HG03558 (cell line): ENCODE data around the gene RFTN1.

Source experiments
- ATAC-seq: cut with Tn5 transposase; IDR thresholded peaks from one replicate; pipeline ENCODE4 v1.9.1; 2021; ENCODE audit warnings: moderate number of reproducible peaks; ENCODE audit not compliant: unreplicated experiment; ENCODE audit errors: extremely low read depth

The RFTN1 gene

DNA sequence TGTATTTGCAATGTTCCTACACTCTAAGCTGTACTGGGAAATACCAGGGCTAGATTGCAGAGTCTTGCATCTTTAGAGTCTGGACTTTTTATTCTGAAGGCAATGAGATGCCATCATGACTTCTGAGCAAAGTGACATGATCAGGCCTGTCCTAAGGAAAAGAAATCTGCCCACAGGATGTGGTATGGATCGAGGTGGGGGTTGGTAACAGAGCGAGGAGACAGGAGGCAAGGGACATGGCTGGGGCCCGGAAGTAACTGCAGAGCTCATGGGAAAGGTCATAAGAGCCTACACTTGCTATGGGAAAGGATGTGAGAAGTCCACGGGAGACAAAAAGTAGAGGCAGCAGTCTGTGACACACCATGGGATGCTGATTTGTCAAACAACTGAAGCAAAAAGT lies 126.9 kb downstream of the RFTN1 start:
- no peak for ATAC-seq

DNA sequence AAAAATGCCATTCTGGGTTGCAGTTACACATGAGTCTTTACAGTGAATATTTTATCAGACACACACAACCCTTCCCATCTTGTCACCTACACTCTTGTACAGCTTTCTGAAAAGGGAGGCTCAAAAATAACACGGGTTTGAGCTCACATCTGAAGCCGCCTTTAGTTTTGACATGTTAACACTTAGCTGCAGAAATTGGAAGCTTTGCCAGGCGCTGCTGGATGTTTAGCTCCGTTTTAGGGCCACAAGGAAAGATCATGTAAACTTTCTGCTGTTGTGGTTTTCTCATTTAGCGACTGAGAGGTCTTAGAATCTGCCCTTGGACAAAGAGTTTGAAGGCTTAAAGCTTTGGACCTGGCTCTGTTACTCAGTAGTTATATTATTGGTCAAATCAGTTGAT lies 128.3 kb downstream of the RFTN1 start:
- ATAC-seq: no peak

DNA sequence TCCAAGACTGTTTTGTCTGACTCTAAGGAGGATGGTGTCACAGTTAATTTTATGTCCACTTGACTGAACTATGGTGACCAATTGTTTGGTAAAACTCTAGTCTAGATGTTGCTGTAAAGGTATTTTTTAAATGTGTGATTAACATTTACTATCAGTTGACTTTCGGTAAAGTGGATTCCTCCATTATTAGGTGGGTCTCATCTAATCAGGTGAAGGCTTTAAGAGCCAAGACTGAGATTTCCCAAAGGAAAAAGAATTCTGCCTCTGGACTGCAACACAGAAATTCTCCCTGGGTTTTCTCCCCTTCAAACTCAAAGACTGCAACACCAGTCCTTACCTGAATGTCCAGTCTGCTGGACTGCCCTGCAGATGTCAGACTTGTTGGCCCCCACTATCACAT lies 129.6 kb downstream of the RFTN1 start:
- ATAC-seq: no peak

DNA sequence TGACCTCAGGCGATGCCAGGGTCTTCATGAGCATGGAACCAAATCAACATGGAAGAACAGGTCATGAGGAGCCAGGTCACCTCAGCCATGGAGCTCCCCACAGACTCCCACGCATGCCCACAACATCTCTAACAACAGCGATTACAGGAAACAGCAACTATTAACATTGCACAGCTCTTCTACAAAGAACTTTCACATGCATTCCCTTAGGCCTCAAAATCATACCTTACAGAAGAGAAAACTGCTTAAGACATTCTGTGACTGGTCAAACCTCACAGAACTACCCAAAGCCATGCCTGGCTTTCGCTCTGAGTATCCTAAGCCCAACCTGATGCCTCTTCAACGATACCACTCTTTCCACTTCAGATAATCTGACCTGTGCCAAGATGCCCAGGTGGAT lies 130.7 kb downstream of the RFTN1 start:
- ATAC-seq: peak; percentile 26

DNA sequence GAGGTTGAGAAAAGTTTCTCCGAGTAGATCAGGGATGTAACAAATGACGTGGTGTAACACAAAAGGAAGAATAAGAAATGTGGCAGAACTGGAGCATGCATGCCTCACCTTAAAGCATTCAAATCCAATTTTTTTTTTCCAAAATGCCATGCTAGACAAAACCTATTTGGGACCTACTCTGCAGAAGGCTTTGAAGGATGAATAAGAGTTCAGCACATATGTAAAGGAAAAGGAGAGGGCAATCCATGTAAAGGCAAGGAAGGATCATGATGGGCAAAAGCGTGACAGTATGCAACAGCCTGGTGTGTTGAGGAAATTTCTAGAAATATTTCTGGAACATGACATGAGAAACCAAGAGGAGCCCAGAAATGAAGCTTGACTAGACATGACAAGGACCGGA lies 132.1 kb downstream of the RFTN1 start:
- no peak for ATAC-seq

DNA sequence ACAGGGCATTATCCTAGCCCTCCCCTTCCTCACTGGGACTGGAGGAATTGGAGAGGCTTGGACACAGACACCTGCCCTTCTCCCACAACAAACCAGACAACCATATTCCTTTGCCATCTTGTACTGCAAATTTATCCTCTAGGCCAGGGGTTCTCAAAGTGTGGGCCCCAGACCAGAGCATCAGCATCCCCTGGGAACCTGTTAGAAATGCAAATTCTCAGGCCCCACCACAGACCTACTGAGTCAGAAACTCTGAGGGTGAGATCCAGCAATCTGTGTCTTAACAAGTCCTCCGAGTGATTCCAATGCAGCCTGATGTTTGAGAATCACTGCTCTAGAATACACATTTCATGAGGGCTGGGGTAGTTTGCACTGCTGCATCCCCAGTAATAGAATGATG lies 133.1 kb downstream of the RFTN1 start:
- no peak for ATAC-seq

DNA sequence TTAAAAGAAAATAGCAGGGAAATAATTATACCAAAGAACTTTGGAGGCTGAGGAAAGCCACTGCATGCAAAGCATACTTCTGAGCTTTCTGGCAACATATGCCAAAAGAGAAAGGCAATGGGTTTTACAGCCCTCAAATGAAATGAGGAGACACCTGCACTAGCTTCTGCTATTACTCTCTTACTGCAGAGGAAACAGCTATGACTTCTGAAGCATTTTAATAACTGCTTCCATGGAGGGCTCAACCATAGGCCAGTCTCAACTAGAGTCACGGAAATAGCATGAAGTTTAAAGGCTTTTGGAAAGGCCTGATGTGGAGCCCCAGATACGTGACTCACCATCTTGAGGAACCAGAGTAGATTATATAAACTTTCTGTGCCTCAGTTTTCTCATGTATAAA lies 133.7 kb downstream of the RFTN1 start:
- no peak for ATAC-seq

DNA sequence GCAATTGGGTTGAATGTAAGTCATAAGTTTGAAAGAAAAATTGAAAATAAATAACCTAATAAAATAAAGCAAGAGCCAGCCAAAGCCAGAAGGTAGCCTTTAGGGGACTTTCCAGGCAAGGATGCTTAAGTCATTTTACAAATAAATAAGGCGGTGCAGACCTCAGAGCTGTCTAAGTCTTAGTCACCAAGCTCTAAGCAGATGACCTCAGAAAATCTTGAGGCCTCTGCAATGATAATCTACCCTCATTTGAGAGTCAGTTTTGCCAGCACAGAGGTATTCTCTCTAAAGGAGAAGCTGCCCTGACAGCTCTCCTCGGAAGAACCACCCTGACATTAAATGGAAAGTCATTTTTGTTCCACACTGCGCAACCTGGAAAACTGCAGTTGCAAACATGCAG lies 134.6 kb downstream of the RFTN1 start:
- ATAC-seq: peak; percentile 48

DNA sequence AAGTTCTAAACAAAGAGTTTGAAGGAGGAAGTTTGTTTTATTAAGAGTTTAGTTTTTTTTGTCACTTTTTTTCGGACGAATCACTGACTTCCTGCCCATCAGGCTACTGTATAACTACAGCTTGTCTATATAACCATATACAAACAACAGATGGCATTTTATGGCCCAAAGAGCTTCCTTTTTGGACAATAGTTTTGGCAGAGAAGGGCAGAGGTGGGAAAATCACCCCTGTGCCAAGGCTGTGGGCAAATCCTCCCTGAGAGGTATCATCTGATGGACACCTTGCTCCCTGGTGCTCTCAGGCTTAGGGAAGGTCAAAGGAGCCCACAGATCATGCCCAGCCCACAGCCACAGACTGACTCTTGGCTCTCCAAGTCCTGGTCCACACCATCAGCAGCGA lies 135.1 kb downstream of the RFTN1 start:
- ATAC-seq: no peak

DNA sequence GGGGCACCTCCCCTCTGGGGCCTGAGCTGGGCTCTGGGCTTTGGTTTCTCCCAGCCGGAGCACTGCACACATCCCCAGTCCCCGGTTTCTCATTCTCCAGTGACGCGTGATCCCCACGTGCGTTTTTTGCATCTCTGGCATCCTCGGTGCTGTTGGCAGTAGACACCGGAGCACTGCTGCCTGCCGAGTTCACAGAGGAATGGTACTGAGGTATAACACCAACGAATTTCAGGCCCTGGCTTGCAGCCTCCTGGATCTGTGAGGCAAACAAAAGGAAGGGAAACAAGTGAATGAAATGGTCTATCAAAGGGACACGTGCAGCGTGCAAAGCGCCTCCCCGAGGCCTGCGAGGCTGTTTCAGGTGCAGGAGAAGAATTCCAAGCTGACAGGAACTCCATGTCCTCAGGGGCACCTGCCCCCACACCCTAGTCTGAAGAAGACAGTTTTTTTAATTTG lies 135.6 kb downstream of the RFTN1 start:
- no peak for ATAC-seq

DNA sequence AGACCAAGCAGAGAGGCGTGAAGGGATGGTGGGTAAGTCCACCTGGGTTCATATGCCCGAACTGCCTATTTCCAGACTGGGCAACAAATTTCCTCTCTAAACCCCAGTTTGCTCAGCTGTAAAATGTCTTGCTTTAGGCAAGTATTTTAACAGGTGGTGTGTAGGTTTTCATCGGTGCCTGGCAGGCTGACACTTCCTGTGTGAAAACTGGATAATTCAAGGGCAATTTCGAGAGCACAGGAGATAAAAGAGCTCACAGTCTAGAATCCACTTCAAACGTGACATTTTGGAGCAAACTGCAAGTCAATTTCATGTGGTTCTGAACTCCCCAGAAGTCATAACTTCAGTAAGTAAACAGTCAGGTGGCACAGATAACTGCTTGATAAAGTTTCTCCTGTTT lies 136.3 kb downstream of the RFTN1 start:
- ATAC-seq: no peak

DNA sequence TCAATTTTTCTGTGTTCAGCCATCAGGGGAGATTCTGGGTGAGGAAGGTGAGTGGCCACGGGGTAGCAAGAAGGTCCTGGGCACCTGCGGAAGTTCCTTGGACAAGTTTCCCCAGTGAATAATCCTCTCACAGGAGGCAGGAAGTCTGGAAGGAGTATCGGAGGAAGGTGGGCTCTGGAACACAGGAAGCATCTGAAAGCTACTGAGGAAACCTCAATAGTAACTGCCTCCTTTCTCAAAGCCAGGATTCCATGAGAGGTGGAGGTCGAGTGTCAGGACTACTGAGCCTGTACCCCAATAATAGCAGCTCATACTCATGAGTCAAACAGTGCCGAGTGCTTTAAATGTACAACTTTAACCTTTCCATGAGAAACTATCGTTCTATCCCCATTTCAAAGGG lies 137.6 kb downstream of the RFTN1 start:
- no peak for ATAC-seq

DNA sequence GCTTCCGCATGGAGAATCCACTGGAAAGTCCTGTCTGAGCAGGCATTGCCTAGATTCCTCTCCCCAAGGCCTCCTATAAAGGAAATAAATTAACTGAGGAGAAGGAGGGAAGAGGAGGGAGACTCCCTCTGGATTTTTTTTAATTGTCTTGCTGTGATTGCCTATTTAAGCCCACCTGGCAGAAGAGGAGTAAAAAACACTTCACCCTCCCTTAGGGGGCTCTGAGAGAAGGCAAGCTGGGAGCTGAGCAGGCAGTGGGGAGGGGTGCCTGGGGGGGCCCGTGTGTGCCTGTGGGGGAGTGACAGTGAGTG lies 138.6 kb downstream of the RFTN1 start:
- no peak for ATAC-seq

DNA sequence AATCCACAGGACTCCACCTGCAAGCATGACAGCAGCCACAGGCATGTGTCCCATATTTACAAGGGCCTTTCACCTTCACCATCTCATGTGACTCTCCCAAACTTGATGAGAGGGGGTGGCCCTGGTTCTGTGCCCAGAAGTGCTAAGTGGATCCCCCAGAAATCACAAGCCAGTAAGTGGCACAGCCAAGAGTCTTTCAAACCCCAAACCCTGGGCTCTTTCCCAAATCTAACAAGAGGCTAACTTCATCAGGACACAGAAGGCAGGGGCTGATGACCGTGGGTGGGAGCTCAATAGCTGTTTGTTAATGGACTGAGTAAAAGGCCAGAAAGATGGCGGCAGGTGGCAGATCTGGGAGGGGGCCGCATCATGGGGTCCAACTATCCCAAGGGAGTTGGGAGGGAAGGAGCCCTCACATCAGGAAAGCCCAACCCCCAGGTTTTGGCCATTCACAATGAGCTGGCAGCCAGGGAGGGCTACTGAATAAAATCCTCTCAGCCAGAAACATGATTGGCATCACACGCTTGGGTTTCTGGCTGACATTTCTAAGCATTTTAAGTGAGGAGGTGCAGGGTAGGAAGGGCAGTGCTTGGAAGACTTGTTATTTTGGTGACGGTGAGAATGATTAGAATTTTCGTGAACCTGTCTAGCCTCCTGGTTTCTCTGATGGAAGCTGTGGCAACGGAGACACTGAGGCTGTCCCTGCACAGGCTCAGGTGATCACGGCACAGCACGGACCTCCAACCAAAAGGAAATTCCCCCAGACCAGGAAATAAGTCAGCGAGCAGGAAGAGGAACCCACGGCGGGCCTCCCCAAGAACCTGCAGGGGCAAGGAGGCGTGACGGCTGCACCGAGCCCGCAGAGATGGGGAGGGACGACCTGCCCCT lies 139.2 kb downstream of the RFTN1 start:
- no peak for ATAC-seq

DNA sequence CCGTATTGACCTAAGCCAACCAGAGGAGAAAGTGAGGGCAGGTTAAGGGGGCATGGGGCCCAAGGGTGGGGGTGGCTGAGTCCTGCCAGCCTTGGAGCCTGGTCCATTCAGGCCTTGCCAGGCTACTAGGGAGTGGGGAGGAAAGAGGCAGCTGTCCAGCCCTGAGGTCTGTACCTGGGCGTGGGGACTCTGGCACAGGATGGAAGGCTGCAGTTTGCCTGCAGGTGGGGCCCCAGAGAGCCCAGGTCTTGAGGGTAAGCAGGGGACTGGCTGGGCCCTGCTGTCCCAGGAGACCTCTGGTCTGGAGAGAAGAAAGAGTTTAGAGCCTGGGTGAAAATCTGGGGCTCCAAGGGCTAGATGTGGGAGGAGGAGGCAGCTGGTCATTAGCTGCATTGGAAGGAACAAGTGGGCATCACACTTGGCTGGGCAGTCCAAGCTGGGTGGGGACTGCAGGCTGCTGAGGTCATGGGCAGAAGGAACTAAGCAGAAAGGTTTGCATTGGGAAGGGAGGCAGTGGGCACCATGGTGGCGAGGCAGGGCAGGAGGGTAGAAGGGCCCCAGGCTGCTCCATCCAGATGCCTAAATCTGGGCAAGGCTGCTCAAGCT lies 140.1 kb downstream of the RFTN1 start:
- ATAC-seq: no peak

DNA sequence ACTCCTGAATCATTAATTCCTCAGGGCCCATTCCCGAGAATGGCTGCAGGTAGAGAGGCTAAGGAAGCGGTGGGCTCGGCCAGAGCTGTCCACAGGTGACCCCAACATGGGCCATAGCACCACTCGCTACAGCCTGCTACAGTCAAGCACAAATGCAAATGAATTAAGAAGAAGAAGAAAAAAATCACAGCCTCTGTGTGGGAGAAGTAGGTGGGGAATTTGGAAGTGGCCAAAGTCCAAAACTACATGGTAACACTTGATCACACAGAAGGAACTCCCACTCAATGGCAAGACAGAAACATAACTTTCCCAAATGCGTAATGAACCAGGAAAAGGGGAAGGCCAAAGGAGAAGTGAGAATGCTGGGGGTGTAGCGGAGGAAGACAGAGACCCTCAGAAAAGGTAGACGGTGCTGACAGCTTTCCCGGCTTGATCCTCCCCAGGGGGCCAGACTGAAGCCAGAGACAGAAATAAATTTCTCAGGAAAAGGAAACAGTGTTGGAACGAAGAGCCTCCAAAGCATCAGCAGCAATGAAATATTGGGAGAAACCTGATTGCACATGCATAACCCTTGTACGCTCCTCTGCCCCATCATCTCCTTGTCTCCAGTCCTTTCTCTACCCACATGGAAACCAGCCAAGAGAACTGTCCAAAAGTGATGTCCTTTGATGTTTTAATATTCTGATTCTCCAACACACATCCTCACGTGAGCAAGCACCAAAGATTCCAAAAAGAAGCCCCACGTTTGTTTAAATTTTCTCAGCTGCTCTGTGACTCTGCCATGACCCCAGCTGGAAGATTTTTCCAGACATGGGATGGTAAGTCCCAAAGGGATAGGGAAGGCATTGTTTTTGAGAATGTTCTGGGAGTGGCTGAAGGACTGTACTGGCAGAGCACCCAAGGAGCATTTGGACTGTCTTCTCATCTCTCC lies 140.9 kb downstream of the RFTN1 start:
- no peak for ATAC-seq

DNA sequence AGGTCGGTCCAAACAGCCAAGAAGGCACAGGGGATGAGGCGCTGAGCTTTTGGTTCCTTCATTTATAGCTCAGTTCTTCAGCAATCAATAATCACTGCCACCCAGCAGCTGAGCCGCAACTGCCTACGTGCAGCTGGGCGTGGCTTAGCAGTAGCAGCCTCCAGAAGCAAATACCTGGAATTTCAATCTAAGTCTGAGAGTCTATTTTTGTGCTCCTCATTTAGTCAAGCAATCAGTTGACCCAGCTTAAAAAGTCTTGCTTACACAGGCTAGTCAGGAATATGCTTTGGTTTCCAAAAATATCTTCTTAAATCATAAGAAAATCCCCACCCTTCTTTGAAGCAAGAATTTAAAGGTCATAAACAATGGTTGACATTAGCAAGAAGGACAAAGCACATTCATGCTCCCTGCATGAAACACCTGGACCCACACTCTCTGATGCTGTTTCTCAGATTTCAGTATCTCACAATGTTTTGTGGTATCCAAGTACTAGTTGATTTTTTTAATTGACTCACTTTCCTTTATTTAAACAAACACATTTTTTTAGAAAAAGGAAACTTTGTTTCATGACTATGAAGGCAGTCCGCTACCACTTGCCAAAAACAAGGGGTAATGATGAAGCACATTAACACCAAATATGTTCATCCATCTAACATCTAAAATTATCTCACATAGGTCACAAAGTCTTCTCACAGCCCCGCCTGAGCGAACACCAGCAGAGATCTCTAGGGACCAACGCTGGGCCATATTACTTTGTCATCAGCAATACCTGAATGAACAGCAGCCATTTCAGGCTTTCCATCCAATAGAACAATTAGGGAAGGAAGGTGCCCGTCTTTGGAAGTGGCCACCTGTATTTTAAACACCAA lies 142.4 kb downstream of the RFTN1 start:
- ATAC-seq: no peak

DNA sequence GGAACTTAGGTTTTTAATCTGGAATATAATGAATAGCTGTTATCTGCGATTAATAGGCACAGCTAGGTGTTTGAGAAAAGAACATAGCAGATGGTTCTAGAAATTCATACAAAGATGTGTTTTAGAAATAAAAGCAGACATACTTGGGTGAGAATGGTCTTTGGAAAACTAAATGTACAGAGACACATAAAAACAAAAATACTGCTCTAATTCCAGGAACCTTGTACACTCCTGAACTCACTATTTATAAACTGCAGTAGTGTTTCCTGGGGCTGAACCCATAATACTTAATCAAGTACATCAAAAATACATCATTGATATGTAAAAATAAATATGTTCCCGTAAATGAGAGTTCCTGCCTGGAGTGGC lies 143.0 kb downstream of the RFTN1 start:
- ATAC-seq: no peak

DNA sequence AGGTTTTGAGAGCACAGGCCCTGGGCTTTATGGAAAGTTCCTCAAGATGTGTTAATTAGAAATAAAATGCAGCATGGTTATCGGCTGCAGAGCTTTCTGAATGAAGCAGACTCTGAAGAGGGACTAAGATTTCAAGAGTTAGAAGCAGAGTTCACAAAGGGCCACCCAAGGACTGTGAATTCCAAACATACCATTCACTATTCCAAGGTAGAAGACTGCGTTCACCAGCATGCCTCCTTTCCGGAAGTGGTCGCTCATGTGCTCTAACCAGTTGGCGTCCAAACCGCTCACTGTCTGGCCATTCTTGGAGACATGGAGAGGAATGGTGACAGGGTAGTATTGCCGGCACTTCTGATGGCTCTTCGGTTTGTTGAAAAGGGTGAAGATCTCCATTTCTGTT lies 143.6 kb downstream of the RFTN1 start:
- ATAC-seq: no peak

DNA sequence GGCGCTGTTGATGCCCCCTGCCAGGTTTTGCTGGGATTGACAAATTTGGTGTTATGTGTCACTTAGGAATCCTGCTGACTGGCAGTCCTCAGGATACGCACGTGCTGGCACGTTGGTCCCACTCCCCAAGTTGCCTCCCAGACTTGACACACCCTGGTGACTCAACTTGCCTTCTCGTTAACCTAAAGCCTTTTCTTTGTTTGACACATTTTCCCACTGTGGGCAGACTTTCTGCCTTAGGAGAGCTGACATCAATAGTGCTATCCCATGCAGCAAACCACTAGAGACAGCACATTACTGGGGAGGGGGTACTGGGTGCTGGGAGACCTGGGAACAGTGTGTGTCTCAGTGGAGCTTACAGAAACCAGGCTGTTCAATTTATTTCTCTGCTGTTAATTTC lies 144.2 kb downstream of the RFTN1 start:
- no peak for ATAC-seq
